H1 (cell line): ENCODE data around the gene GGCX. TPM values are rescaled to one million over a fixed set of nuclear protein-coding genes. Genes with fewer than 3 reads are reported as not detected.

Experiments used
- JUN ChIP-seq: IDR thresholded peaks from 2 replicates; pipeline ENCODE4 v1.6.1; 2011; ENCODE audit warnings: low read depth, mild to moderate bottlenecking, improper control_type of control experiment, low read length
- KDM4A ChIP-seq: IDR thresholded peaks from one replicate; pipeline ENCODE4 v1.7.1; 2012; ENCODE audit warnings: low read depth, mild to moderate bottlenecking, moderate library complexity, low read length, inconsistent platforms; ENCODE audit not compliant: severe bottlenecking
- polyA plus RNA-seq, 7 experiments: library from polyadenylated mRNA; depleted of rRNA in 3 of 7; stranded (reverse) in 5 of 7; unstranded in 2 of 7; fragments of >200 nt in 5 of 7; fragments of 200-250 nt in 2 of 7; gene quantifications; 1 replicate in 5 of 7; 2 replicates in 1 of 7; 4 replicates in 1 of 7; pipeline versions ENCODE4 v1.2.1 to v1.2.3, GENCODE V29; 2011 to 2013; ENCODE audit warnings: missing spikeins in 2 of 7, mixed read lengths in 2 of 7
- total RNA-seq: library from RNA; stranded (reverse); fragmentation: NEBNext Ultra II Directional; extraction: Animal tissue kit (Norgen Biotek cat#: 25700); gene quantifications from 2 replicates; pipeline ENCODE4 v1.2.1, GENCODE V29; 2021
- TF ChIP-seq, protein P1 (sequence below), 3 experiments: IDR thresholded peaks; 1 replicate in 2 of 3; 2 replicates in 1 of 3; pipeline versions ENCODE4 v1.5.1 to v1.6.1; 2011; ENCODE audit warnings: low read length in 3 of 3, mild to moderate bottlenecking in 3 of 3, inconsistent platforms in 2 of 3, low read depth in 1 of 3, moderate library complexity in 1 of 3; ENCODE audit not compliant: insufficient read depth in 1 of 3; ENCODE audit errors: control extremely low read depth in 1 of 3

Gene GGCX
- total and polyA plus RNA-seq, 2 of the 8 experiments (the other 6 are each of a cell fraction or from before 2014, with no cell fraction given), result 29.4 to 33.8 TPM

DNA sequence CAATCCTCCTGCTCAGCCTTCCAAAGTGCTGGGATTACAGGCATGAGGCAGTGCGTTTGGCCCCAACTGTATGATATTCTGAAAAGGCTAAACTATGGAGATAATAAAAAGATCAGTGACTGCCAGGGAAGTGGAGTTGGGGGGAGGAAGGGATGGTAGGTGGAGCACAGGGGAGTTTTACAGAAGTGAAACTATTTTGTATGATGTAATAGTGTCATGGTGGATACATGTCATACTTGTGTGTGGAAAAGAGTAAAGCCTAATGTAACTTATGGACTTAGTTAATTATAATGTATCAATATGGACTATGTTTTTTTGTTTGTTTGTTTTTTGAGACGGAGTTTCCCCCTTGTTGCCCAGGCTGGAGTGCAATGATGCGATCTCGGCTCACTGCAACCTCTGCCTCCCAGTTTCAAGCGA, 2.9 kb upstream of the GGCX start (continued):
- TF ChIP-seq JUN, result no peak
- TF ChIP-seq, protein P1, sequence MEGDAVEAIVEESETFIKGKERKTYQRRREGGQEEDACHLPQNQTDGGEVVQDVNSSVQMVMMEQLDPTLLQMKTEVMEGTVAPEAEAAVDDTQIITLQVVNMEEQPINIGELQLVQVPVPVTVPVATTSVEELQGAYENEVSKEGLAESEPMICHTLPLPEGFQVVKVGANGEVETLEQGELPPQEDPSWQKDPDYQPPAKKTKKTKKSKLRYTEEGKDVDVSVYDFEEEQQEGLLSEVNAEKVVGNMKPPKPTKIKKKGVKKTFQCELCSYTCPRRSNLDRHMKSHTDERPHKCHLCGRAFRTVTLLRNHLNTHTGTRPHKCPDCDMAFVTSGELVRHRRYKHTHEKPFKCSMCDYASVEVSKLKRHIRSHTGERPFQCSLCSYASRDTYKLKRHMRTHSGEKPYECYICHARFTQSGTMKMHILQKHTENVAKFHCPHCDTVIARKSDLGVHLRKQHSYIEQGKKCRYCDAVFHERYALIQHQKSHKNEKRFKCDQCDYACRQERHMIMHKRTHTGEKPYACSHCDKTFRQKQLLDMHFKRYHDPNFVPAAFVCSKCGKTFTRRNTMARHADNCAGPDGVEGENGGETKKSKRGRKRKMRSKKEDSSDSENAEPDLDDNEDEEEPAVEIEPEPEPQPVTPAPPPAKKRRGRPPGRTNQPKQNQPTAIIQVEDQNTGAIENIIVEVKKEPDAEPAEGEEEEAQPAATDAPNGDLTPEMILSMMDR (IDR thresholded peaks at IDR 0.05; ENCODE audit: control extremely low read depth in 1 of 3, insufficient read depth in 1 of 3, low read depth in 1 of 3, low read length in 3 of 3), result no peak
- no peak for TF ChIP-seq KDM4A
